ENCODE results near the gene MEGF11.

Gene MEGF11

GRCh38 chr15:65993762-65994161 lies 259.8 kb downstream of the MEGF11 start:
- TF ChIP-seq CTCF (conservative IDR thresholded peaks at IDR 0.05; ENCODE audit: low read depth, low read length), result no peak
- H3K4me3 ChIP-seq (ENCODE audit: low read depth, low read length), result no peak overlapping the region
- no peak for DNase-seq (ENCODE audit: low read depth)

- TF ChIP-seq CTCF (conservative IDR thresholded peaks at IDR 0.05; ENCODE audit: low read depth, low read length), result no peak
- no peak for DNase-seq (ENCODE audit: low read depth)
- H3K4me3 ChIP-seq (ENCODE audit: low read depth, low read length), result no peak overlapping the region
Observed at GRCh38 chr15:65993236-65993635, 260.3 kb downstream of the MEGF11 start.

- no peak for DNase-seq (ENCODE audit: low read depth)
- TF ChIP-seq CTCF (conservative IDR thresholded peaks at IDR 0.05; ENCODE audit: low read depth, low read length), result no peak
- H3K4me3 ChIP-seq (ENCODE audit: low read depth, low read length), result no peak overlapping the region
Observed at GRCh38 chr15:65991721-65992483, 261.6 kb downstream of the MEGF11 start.

GRCh38 chr15:65990298-65990981 lies 263.1 kb downstream of the MEGF11 start:
- no peak for DNase-seq (ENCODE audit: low read depth)
- H3K4me3 ChIP-seq (ENCODE audit: low read depth, low read length), result no peak overlapping the region
- TF ChIP-seq CTCF (conservative IDR thresholded peaks at IDR 0.05; ENCODE audit: low read depth, low read length), result no peak

GRCh38 chr15:65987100-65987499 lies 266.4 kb downstream of the MEGF11 start:
- DNase-seq (ENCODE audit: low read depth), result no peak

GRCh38 chr15:65986416-65986815 lies 267.1 kb downstream of the MEGF11 start:
- no peak overlapping the region for H3K4me3 ChIP-seq (ENCODE audit: low read depth, low read length)
- DNase-seq (ENCODE audit: low read depth), result no peak
- no peak for TF ChIP-seq CTCF (conservative IDR thresholded peaks at IDR 0.05; ENCODE audit: low read depth, low read length)

More at GRCh38 chr15:65987100-65987499, 266.4 kb downstream of the MEGF11 start:
- no peak for TF ChIP-seq CTCF (conservative IDR thresholded peaks at IDR 0.05; ENCODE audit: low read depth, low read length)
- no peak overlapping the region for H3K4me3 ChIP-seq (ENCODE audit: low read depth, low read length)

Data from choroid plexus epithelial cell (primary cell).